ENCODE data around the gene S100A12.

DNA sequence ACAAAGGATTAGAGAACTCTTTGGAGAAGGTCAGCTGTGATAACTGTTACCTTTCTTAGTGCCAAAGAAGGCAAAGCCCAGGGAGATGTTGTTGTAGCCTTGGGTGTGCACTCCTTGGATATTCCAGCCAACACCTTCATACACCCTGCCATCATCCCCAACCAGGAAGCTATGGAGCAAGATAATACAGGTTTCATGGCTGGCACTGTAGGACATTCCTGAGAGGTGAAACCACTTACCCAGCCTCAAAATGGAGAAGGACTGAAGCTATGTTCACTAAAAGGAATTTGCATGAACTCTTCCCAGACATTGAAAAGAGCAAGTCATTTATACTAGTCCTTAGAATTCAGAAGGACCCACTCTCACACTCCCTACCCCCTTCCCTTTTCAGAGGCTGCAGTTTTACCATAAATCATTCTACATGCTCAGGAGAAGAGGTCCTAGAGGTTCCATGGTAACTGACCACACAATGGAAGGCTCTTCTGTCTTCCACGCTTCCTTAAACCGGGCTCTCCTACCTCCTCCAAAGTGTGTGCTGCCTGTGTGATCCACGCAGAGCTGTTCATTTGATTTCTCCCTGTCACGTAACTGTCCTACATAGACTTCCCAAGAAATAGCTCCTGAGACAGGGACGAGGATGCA, 32.3 kb downstream of the S100A12 start:
- TF ChIP-seq GABPA (IDR thresholded peaks at IDR 0.05; ENCODE audit: low read depth) (no peak), YY1 (IDR thresholded peaks at IDR 0.05; ENCODE audit: low read depth) (no peak), TAF1 (IDR thresholded peaks at IDR 0.05; ENCODE audit: borderline replicate concordance, low read depth, low read length) (no peak), SMC3 (IDR thresholded peaks at IDR 0.05; ENCODE audit: low read depth, low read length) (no peak)
- TF ChIP-seq, protein P1, sequence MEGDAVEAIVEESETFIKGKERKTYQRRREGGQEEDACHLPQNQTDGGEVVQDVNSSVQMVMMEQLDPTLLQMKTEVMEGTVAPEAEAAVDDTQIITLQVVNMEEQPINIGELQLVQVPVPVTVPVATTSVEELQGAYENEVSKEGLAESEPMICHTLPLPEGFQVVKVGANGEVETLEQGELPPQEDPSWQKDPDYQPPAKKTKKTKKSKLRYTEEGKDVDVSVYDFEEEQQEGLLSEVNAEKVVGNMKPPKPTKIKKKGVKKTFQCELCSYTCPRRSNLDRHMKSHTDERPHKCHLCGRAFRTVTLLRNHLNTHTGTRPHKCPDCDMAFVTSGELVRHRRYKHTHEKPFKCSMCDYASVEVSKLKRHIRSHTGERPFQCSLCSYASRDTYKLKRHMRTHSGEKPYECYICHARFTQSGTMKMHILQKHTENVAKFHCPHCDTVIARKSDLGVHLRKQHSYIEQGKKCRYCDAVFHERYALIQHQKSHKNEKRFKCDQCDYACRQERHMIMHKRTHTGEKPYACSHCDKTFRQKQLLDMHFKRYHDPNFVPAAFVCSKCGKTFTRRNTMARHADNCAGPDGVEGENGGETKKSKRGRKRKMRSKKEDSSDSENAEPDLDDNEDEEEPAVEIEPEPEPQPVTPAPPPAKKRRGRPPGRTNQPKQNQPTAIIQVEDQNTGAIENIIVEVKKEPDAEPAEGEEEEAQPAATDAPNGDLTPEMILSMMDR (IDR thresholded peaks at IDR 0.05) = no peak
- TF ChIP-seq, protein P2, sequence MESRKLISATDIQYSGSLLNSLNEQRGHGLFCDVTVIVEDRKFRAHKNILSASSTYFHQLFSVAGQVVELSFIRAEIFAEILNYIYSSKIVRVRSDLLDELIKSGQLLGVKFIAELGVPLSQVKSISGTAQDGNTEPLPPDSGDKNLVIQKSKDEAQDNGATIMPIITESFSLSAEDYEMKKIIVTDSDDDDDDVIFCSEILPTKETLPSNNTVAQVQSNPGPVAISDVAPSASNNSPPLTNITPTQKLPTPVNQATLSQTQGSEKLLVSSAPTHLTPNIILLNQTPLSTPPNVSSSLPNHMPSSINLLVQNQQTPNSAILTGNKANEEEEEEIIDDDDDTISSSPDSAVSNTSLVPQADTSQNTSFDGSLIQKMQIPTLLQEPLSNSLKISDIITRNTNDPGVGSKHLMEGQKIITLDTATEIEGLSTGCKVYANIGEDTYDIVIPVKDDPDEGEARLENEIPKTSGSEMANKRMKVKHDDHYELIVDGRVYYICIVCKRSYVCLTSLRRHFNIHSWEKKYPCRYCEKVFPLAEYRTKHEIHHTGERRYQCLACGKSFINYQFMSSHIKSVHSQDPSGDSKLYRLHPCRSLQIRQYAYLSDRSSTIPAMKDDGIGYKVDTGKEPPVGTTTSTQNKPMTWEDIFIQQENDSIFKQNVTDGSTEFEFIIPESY (IDR thresholded peaks at IDR 0.05; ENCODE audit: borderline replicate concordance, low read depth) = no peak
- TF ChIP-seq, protein P3, sequence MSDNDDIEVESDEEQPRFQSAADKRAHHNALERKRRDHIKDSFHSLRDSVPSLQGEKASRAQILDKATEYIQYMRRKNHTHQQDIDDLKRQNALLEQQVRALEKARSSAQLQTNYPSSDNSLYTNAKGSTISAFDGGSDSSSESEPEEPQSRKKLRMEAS (IDR thresholded peaks at IDR 0.05; ENCODE audit: low read depth) = no peak

Measured in SK-N-SH (cell line).